ENCODE measurements around the gene ACBD6. TPM values are rescaled to one million over a fixed set of nuclear protein-coding genes. Genes with fewer than 3 reads are reported as not detected.

ACBD6 gene
- total RNA-seq, 1 donor from 2014 or later, result 34.4 TPM

DNA sequence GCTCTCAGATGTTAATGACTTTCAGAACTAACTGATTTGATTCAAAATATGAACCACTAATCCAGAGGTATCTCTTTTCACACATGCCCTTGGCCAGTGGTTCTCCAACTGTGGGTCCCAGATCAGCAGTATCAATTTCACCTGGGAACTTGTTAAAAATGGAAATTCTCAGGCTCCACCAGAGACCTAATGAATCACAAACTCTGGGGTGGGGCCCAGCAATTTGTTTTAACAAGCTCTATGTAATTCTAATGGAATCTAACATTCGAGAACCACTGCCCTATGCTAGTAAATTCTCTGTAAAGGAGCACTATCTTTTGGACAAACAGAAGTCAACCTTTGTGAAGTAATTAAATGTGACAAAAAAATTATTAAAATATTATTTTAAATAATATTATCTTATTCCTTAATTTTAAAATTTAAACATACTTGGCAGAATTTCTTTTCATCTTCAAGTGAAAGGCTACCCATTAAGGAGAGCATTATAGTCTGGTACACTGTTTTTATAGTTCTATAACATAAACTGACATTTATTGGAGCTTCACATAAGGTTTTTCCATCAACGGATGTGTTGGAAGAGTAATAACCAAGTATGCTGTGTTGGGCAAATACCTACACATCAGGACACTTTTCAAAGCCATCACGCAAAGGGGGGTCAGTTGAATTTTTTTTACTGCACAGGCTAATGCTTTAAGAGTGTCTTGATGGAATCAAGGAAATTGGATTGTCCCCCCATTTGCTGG is 141.9 kb downstream of the ACBD6 start:
- DNase-seq (ENCODE audit: extremely low spot score in 2 of 2), result no peak
- Histone ChIP-seq H3K4me3 (no peak overlapping the region), H3K27ac (no peak overlapping the region), H3K27me3 (no peaks in the 10 kb centered on the region), H3K4me1 (peaks cover 12% of the 10 kb centered on the region), H3K36me3 (no peaks in the 10 kb centered on the region), H3K9me3 (no peaks in the 10 kb centered on the region)
- TF ChIP-seq, protein P1, sequence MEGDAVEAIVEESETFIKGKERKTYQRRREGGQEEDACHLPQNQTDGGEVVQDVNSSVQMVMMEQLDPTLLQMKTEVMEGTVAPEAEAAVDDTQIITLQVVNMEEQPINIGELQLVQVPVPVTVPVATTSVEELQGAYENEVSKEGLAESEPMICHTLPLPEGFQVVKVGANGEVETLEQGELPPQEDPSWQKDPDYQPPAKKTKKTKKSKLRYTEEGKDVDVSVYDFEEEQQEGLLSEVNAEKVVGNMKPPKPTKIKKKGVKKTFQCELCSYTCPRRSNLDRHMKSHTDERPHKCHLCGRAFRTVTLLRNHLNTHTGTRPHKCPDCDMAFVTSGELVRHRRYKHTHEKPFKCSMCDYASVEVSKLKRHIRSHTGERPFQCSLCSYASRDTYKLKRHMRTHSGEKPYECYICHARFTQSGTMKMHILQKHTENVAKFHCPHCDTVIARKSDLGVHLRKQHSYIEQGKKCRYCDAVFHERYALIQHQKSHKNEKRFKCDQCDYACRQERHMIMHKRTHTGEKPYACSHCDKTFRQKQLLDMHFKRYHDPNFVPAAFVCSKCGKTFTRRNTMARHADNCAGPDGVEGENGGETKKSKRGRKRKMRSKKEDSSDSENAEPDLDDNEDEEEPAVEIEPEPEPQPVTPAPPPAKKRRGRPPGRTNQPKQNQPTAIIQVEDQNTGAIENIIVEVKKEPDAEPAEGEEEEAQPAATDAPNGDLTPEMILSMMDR (IDR thresholded peaks at IDR 0.05), result no peak
- TF ChIP-seq POLR2A (IDR thresholded peaks at IDR 0.05) (no peak), POLR2AphosphoS5 (IDR thresholded peaks at IDR 0.05; ENCODE audit: insufficient read depth in 1 of 2, low read depth in 1 of 2) (no peak)
- intact Hi-C loops (cut with DNase I), result no loop called here

DNA sequence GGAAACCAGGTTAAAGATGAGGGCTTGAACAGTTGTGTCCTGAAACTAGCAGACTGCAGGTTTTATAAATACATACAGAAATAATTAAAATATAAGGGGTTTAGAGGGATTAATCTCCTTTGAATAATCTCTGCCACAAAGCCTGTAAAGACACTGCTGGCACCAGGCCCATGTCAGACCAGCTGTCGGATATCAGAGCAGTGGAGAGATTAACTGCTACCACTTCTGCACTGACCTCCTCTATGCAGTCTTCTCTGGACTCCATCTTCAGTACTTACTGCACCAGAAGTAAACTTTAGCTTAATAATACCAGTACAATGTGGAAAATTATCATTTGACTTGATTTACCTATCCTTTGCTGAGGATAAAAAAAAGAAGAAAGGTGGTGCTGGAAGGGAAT is 143.7 kb downstream of the ACBD6 start:
- H3K36me3 ChIP-seq, result no peaks in the 10 kb centered on the region
- no peak for DNase-seq (ENCODE audit: extremely low spot score in 2 of 2)
- no peak overlapping the region for H3K27ac ChIP-seq
- no peak for TF ChIP-seq POLR2AphosphoS5 (IDR thresholded peaks at IDR 0.05; ENCODE audit: insufficient read depth in 1 of 2, low read depth in 1 of 2)
- no peak for TF ChIP-seq POLR2A (IDR thresholded peaks at IDR 0.05)
- TF ChIP-seq, protein P1 (IDR thresholded peaks at IDR 0.05), result no peak
- no peaks in the 10 kb centered on the region for H3K9me3 ChIP-seq
- peaks cover 12% of the 10 kb centered on the region for H3K4me1 ChIP-seq
- no peak overlapping the region for H3K4me3 ChIP-seq
- H3K27me3 ChIP-seq, result no peaks in the 10 kb centered on the region
- intact Hi-C loops (cut with DNase I), result no loop called here

DNA sequence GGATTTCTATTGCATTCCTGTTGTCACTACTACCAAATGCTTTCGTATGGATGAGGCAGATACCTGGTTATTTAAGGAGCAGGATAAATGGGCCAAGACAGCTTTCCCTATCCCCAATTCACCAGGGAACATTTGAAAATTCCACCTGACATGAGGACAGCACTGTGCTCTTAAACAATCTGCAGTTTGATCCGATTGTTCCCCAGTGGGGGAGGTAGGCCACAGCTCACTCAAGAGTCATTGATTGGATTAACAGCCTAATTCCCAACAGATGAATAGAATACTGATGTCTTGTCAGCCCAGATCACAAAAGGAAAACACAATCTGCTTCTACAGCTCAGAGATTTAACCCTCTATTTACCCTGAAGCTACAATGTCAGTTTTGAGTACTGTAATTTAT is 148.4 kb downstream of the ACBD6 start:
- no peaks in the 10 kb centered on the region for H3K36me3 ChIP-seq
- H3K9me3 ChIP-seq, result no peaks in the 10 kb centered on the region
- intact Hi-C loops (cut with DNase I), result no loop called here
- no peak for DNase-seq (ENCODE audit: extremely low spot score in 2 of 2)
- H3K4me3 ChIP-seq, result no peak overlapping the region
- no peaks in the 10 kb centered on the region for H3K4me1 ChIP-seq
- H3K27me3 ChIP-seq, result no peaks in the 10 kb centered on the region
- no peak for TF ChIP-seq POLR2AphosphoS5 (IDR thresholded peaks at IDR 0.05; ENCODE audit: insufficient read depth in 1 of 2, low read depth in 1 of 2)
- TF ChIP-seq, protein P1 (IDR thresholded peaks at IDR 0.05), result no peak
- TF ChIP-seq POLR2A (IDR thresholded peaks at IDR 0.05), result no peak
- H3K27ac ChIP-seq, result no peak overlapping the region

DNA sequence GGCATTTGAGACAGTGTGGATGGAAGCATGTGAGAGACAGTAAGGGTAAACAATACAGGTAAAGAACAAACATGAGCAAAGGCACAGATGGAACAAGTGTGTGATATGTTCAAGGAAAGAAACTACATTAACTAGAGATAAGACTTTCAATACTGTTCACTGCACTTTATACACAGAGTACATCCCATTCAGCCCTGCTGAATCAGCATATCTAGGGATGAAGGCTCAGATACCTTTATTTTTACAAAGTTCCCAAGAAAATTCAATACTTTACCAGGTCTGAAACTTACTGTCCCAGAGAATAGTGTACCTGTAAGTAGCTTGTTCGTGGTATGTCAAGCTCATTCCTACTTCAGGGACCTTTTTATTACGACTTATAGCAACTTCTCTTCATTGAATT is 149.8 kb downstream of the ACBD6 start:
- Histone ChIP-seq H3K4me1 (no peaks in the 10 kb centered on the region), H3K27me3 (no peaks in the 10 kb centered on the region), H3K27ac (no peak overlapping the region), H3K4me3 (no peak overlapping the region), H3K36me3 (no peaks in the 10 kb centered on the region), H3K9me3 (no peaks in the 10 kb centered on the region)
- DNase-seq (ENCODE audit: extremely low spot score in 2 of 2), result no peak
- TF ChIP-seq POLR2A (IDR thresholded peaks at IDR 0.05), result no peak
- no peak for TF ChIP-seq POLR2AphosphoS5 (IDR thresholded peaks at IDR 0.05; ENCODE audit: insufficient read depth in 1 of 2, low read depth in 1 of 2)
- TF ChIP-seq, protein P1 (IDR thresholded peaks at IDR 0.05), result no peak
- intact Hi-C loops (cut with DNase I), result no loop called here

DNA sequence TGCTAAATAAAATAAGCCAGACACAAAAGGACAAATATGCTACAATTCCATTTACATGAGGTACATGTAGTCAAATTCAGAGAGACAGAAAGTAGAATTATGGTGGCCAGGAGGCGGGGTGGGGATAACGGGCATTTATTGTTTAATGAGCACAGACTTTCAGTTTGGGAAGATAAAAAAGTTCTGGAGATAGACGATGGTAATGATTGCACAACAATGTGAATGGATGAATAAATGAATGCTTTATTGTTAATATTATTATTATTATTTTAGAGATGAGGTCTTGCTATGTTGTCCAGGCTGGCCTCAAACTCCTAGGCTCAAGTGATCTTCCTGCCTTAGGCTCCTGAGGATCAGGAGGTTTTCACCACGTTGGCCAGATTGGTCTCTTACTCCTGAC is 150.4 kb downstream of the ACBD6 start:
- Histone ChIP-seq H3K4me3 (no peak overlapping the region), H3K9me3 (no peaks in the 10 kb centered on the region), H3K4me1 (no peaks in the 10 kb centered on the region), H3K27me3 (no peaks in the 10 kb centered on the region), H3K27ac (no peak overlapping the region), H3K36me3 (no peaks in the 10 kb centered on the region)
- no peak for DNase-seq (ENCODE audit: extremely low spot score in 2 of 2)
- intact Hi-C loops (cut with DNase I), result no loop called here
- TF ChIP-seq, protein P1 (IDR thresholded peaks at IDR 0.05), result no peak
- TF ChIP-seq POLR2AphosphoS5 (IDR thresholded peaks at IDR 0.05; ENCODE audit: insufficient read depth in 1 of 2, low read depth in 1 of 2), result no peak
- TF ChIP-seq POLR2A (IDR thresholded peaks at IDR 0.05), result no peak

All from vagina (tissue), 2 donors.